Activated CD4-positive, alpha-beta T cell treated with anti-CD3 and anti-CD28 coated beads, Interleukin-2, amount 50 U/mL, for 24 hours (primary cell): Measurements from ENCODE around the gene B3GALT6.
"Not testable (repeated sequence)": the region's sequence is repeated elsewhere in the genome, so short reads cannot be mapped to it uniquely, and the experiment has no call there.

ENCODE experiments used
- DNase-seq, 2 donors: peaks; one replicate each; pipeline ENCODE4 v3.0.0-alpha.2; 2020; ENCODE audit warnings: low read depth in 1 of 2, low spot score in 1 of 2

B3GALT6 gene

GRCh38 chr1:1232208-1232795 lies at the start of gene B3GALT6:
TSS of gene B3GALT6 (plus strand) at chr1:1232237. CDS start at chr1:1232279, 42 bp downstream.
- no peak for DNase-seq

GRCh38 chr1:1182491-1183220 lies 49.4 kb upstream of the B3GALT6 start:
- DNase-seq, result no peak

DNA sequence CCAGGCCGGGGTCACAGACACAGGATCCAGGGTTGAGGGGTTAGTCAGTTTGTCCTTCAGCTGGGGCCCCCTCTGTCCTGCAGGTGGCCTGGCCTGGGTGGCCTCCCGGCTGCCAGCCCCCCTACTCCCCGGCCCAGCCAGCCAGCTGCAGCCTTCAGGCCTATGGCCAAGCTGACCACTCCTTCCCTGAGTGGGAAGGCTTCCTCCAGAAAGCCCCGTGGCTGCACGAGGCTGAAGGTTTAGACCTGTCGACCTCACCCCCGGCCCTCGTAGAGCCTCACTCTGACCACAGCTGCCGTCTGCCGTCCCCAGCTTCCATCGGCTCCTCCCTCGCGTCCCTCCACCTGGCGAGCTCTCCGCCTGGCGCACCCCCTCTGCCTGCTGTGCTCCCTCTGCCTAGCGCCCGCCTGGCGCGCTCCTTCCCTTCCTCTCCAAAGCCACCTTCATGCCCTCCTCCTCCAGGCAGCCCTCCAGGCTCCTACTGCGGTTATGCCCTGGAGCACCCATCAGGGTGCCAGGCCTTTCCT lies 48.8 kb upstream of the B3GALT6 start:
- DNase-seq, result no peak

GRCh38 chr1:1183833-1184775 lies 47.9 kb upstream of the B3GALT6 start:
- DNase-seq, result no peak

DNA sequence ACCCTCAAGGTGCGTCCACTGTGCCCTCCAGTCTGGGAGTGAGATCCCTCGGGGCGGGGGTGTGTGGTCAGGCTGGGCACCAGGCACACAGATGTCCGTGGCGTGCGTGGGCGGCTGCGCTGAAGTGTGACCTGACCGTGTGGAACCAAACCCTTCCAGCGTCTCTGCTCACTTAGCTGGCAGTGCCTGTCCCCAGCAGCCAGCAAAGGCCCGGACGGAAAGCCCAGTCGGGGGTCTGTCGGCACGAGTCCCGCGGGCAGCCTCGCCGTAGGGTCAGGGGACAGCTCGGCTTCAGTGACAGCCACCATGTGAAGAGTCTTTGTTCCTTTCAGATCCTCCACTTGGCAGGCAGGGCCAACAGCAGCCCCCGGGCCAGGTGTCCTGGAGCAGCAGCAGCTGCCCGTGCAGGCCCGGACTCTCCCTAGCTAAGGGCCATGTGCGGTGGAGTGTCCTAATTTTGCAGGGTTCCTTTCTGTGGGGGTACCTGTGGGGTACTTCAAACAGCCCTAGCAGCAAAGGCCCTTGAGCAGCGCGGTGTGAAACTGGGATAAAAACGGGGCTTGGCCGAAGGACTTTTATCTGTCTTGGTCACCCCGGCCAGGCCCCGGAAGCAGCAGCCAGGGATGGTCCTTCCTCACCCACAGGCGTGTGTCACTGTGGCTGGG lies 46.8 kb upstream of the B3GALT6 start:
- no peak for DNase-seq

GRCh38 chr1:1187938-1188337 lies 44.1 kb upstream of the B3GALT6 start:
- no peak for DNase-seq

GRCh38 chr1:1189111-1189510 lies 42.9 kb upstream of the B3GALT6 start:
- no peak for DNase-seq

DNA sequence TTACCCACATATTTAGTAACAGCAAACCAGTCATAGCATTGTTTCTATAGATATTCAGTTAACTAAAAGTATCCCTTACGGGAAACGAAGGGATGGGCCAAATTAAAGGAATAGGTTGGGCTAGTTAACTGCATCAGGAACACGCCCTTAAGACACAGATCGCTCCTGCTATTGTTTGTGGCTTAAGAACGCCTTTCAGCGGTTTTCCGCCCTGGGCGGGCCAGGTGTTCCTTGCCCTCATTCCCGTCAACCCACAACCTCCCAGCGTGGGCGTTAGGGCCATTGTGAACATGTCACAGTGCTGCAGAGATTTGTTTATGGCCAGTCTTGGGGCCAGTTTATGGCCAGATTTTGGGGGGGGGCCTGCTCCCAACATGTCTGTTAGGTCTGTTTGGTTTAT lies 40.3 kb upstream of the B3GALT6 start:
- no peak for DNase-seq

DNA sequence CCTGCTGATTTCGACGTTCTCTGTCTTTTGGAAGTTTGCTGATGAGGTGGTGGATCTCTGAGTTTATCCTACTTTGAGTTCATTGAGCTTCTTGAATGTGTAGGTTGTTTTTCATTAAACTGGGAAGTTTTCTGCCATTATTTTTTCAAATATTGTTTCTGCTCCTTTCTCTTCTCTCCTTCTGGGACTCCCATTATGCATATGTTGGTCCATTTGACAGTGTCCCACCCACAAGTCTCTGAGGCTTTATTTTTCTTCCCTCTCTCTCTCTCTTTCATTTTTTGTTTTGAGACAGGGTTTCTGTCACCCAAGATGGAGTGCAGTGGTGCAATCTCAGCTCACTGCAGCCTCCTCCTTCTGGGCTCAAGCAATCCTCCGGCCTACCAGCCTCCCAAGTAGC lies 37.3 kb upstream of the B3GALT6 start:
- DNase-seq, result no peak

DNA sequence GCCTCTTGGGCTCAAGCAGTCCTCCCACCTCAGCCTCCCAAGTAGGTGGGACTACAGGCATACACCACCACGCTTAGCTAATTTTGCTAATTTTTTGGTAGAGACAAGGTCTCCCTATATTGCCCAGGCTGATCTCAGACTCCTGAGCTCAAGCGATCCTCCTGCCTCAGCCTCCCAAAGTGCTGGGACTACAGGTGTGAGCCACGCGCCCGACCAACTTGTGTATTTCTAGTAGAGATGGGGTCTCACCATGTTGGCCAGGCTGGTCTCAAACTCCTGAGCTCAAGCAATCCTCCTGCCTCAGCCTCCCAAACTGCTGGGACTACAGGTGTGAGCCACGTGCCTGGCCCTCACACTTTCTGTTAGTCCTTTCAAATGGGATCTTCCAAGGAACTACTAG lies 36.3 kb upstream of the B3GALT6 start:
- DNase-seq, result not testable (repeated sequence)

GRCh38 chr1:1196431-1197187 lies 35.4 kb upstream of the B3GALT6 start:
- DNase-seq, result no peak

GRCh38 chr1:1197188-1197500 lies 34.9 kb upstream of the B3GALT6 start:
- no peak for DNase-seq

- no peak for DNase-seq
Observed at GRCh38 chr1:1197551-1198422, 34.2 kb upstream of the B3GALT6 start.

GRCh38 chr1:1198423-1199140 lies 33.5 kb upstream of the B3GALT6 start:
- no peak for DNase-seq

DNA sequence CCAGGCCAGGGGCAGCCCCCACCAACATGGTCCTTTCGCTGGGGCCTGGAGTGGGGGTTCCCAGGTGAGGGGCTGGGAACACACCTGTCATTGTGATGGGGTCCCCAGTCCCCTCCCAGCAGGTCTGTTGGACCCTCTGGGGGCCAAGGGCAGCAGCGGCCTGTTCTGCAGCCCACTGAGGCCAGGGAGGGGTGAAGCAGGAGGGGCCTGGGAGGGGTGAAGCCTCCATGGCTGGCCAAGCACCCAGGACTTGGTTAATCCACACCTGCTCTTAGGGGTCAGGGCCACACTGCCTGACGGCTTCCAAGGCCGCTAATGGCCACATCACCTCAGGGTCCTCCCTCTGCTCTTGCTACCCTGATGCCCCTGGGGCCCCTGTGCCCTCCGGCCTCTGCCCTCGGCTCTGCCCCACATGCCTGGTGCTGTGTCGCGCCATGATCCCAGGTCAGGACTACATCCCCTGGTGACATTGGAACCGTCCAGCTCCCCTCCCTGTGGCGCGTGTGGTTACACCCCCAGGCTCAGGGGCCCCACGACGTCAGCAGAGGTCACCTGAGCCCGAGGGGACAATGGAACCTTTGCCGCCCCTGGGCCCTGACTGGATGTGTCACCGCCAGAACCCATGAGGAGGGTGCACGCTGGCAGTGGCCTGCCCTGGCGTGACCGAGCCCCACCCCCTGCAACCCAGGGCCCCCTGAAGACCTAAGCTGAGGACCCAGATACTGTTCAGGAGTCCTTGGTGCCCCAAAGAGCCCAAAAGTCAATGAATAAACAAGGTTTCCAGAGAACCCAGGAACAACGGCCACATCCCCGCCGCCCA lies 32.7 kb upstream of the B3GALT6 start:
- no peak for DNase-seq

DNA sequence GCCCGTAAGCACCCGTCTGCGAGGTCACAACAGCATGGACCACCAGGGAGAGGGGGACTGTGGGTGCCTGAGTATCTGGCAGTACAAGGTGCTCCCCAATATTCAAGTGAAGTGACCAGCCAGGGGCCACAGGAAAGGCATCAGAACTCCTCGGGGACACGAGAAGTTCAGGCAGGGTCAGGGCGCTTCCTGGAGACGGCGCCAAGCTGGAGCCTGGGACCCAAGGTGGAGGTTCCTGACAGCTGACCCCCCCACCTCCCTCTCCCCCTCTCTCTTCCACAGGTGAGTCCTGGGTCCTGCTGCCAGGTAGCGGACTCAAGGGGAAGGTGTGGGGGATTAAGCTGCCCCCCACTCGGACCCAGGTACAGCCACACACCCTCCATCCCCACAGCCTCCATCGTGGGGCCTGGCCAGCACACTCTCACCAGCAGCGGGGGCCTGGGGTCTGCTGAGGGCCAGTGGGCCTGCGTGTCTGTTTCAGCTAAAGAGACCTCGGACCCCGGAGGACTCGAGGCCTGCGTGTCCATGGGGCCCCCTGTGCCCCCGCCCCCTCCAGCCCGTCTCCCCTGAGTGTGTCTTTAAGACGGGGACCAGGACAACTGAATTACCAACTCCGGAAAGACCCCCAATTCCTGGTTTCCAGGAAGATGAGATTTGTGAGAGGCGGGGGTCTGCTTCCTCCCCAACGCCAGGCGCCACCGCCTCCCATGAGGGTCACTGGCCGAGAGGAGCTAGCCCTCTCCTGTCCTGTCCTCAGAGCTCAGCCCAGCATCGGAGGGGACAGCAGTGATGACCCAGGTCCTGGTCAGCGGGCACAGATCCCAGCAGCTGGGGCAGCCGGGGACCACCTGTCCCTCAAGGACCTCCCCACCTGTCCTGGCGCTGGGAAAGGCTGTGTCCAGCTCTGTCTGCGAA lies 31.8 kb upstream of the B3GALT6 start:
- no peak for DNase-seq
